Stimulated activated naive CD8-positive, alpha-beta T cell treated with anti-CD3 and anti-CD28 coated beads, Interleukin-15, Interleukin-2, amounts not matched to agents 100 ng/mL and 50 ng/mL, for 24 hours (primary cell): Measurements from ENCODE around the gene KRT27.

ENCODE experiments used
- H3K27ac Mint-ChIP-seq: one replicate; pipeline ENCODE4 v1.8.0; 2021; ENCODE audit warnings: mild to moderate bottlenecking, mixed read lengths
- H3K27me3 Mint-ChIP-seq: one replicate; pipeline ENCODE4 v1.8.0; 2021; ENCODE audit warnings: mixed read lengths
- H3K36me3 Mint-ChIP-seq: one replicate; pipeline ENCODE4 v1.8.0; 2021; ENCODE audit warnings: low read depth, mixed read lengths
- H3K4me1 Mint-ChIP-seq: one replicate; pipeline ENCODE4 v1.8.0; 2021; ENCODE audit warnings: low read depth, mixed read lengths
- H3K4me3 Mint-ChIP-seq: one replicate; pipeline ENCODE4 v1.8.0; 2021; ENCODE audit warnings: mild to moderate bottlenecking, mixed read lengths
- H3K9me3 Mint-ChIP-seq: one replicate; pipeline ENCODE4 v1.8.0; 2021; ENCODE audit warnings: mixed read lengths

Gene KRT27

DNA sequence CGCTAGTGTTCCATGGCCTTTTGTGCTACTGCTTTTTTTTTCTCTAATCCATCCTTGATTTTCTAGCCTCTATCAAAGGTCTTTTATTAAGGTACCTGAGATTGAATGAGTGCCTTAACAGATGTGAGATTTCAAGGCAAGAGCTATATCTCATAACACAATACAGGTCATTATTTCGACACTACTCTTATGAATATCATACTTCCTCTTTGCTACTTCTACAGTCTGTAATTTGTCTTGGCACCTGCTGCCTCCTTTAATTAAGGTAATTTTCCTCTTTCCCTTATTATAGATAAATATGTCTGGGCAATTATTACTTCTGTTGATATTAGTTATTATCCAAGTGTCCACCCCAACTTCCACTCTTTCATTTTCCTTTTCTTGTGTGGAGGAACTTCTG, 12.1 kb upstream of the KRT27 start:
- H3K27me3 Mint-ChIP-seq = peaks cover 35% of the 10 kb centered on the region
- no peaks in the 10 kb centered on the region for H3K4me1 Mint-ChIP-seq
- no peaks in the 10 kb centered on the region for H3K36me3 Mint-ChIP-seq
- no peak overlapping the region for H3K4me3 Mint-ChIP-seq
- no peaks in the 10 kb centered on the region for H3K9me3 Mint-ChIP-seq
- no peak overlapping the region for H3K27ac Mint-ChIP-seq

DNA sequence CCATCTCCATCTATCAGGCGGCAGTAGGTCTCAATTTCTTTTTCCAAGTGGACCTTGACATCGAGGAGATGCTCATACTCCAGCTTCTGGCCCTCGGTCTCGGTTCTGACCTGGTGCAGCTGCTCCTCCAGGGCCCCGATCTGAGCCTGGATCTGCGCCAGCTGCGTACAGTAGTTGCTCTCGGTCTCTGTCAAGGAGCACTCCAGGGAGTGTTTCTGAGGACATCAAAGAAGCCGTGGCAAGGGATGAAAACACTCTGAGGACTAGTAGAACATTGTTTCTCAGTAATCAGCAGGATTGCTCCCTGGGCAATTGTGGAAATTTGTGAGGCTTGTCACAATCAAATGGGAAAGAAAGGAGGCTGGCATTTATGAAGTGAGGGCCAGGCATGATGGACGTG, 11.5 kb upstream of the KRT27 start:
- Mint-ChIP-seq H3K9me3 (no peaks in the 10 kb centered on the region), H3K36me3 (no peaks in the 10 kb centered on the region), H3K4me1 (no peaks in the 10 kb centered on the region), H3K27ac (no peak overlapping the region), H3K27me3 (peaks cover 31% of the 10 kb centered on the region), H3K4me3 (no peak overlapping the region)

DNA sequence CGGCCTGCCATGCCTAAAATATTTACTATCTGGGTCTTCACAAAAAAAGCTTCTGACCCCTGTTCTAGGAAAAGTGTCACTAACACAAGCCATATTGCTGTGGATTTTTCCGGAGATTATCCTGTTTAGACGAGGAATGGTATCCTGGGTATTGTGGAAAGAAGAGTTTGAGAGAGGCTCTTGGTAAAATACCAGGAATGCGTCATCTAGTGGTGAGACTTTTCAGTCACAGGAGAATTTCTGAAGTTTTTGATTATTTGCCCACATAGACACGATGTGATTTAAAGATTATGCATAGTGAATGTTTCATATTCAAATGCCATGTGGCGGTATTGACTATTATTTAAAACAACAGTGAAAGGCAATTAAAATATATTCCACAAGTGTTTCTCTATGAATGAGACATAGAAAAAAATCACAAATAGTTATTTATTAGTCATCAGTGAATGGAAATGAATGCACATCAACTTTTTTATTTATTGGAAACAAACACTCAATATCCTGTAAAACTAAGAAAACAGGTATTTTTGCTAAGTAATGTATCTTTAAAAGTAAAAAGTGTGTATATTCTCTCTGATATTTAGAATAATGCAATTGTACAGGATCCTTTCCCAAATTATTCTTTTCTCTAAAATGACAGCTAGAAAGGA, 9.6 kb upstream of the KRT27 start:
- Mint-ChIP-seq H3K4me3 (no peak overlapping the region), H3K27ac (no peak overlapping the region), H3K4me1 (no peaks in the 10 kb centered on the region), H3K27me3 (peaks cover 25% of the 10 kb centered on the region), H3K36me3 (no peaks in the 10 kb centered on the region), H3K9me3 (no peaks in the 10 kb centered on the region)

GRCh38 chr17:40791111-40791510, 8.8 kb upstream of the KRT27 start:
- peaks cover 19% of the 10 kb centered on the region for H3K27me3 Mint-ChIP-seq
- no peaks in the 10 kb centered on the region for H3K9me3 Mint-ChIP-seq
- H3K36me3 Mint-ChIP-seq = no peaks in the 10 kb centered on the region
- no peak overlapping the region for H3K27ac Mint-ChIP-seq
- no peak overlapping the region for H3K4me3 Mint-ChIP-seq
- H3K4me1 Mint-ChIP-seq = no peaks in the 10 kb centered on the region

- Mint-ChIP-seq H3K36me3 (no peaks in the 10 kb centered on the region), H3K27me3 (peaks cover 78% of the 10 kb centered on the region), H3K4me1 (no peaks in the 10 kb centered on the region), H3K27ac (no peak overlapping the region), H3K4me3 (peak overlapping the region; percentile 31), H3K9me3 (no peaks in the 10 kb centered on the region)
Observed at GRCh38 chr17:40779181-40779909, 3.0 kb downstream of the KRT27 start.

- no peaks in the 10 kb centered on the region for H3K4me1 Mint-ChIP-seq
- H3K4me3 Mint-ChIP-seq = no peak overlapping the region
- no peak overlapping the region for H3K27ac Mint-ChIP-seq
- H3K27me3 Mint-ChIP-seq = peaks cover 78% of the 10 kb centered on the region
- no peaks in the 10 kb centered on the region for H3K36me3 Mint-ChIP-seq
- H3K9me3 Mint-ChIP-seq = no peaks in the 10 kb centered on the region
Observed at GRCh38 chr17:40778461-40778860, 3.9 kb downstream of the KRT27 start.

GRCh38 chr17:40777971-40778370, 4.4 kb downstream of the KRT27 start:
- Mint-ChIP-seq H3K27me3 (peaks cover 73% of the 10 kb centered on the region), H3K4me1 (no peaks in the 10 kb centered on the region), H3K36me3 (no peaks in the 10 kb centered on the region), H3K4me3 (no peak overlapping the region), H3K9me3 (no peaks in the 10 kb centered on the region), H3K27ac (no peak overlapping the region)

- Mint-ChIP-seq H3K4me3 (no peak overlapping the region), H3K9me3 (no peaks in the 10 kb centered on the region), H3K27me3 (peaks cover 70% of the 10 kb centered on the region), H3K36me3 (no peaks in the 10 kb centered on the region), H3K27ac (no peak overlapping the region), H3K4me1 (no peaks in the 10 kb centered on the region)
Observed at GRCh38 chr17:40777459-40777858, 4.9 kb downstream of the KRT27 start.

DNA sequence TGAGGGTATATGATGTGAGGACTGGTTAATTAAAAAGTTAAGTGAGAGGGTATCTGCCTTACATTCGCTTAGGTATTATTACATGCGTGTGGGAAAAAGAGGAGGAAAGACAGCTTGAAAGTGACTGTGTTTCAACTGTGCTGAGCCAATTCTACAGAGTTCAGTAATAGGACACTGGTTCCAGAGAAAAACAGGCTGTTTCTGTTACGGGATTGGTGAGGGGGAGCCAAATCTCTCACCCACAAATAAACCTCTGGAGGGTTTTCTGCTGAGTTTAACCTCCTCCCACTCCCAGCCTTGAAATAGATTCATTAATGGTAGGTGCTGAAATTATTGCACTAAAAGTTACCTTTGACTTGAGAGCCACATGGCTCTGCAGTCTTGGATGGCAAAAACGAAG, 6.4 kb downstream of the KRT27 start:
- Mint-ChIP-seq H3K9me3 (no peaks in the 10 kb centered on the region), H3K4me3 (no peak overlapping the region), H3K4me1 (no peaks in the 10 kb centered on the region), H3K27me3 (peaks cover 70% of the 10 kb centered on the region), H3K36me3 (no peaks in the 10 kb centered on the region), H3K27ac (no peak overlapping the region)

- peaks cover 35% of the 10 kb centered on the region for H3K27me3 Mint-ChIP-seq
- no peak within 1 kb of the TSS for H3K4me3 Mint-ChIP-seq
- no peaks in the 10 kb centered on the region for H3K4me1 Mint-ChIP-seq
Observed at GRCh38 chr17:40772101-40772500, 10.2 kb downstream of the KRT27 start, which contains the start of gene KRT26. TSS of gene KRT26 (minus strand) at chr17:40772201. CDS start at chr17:40772113, 88 bp downstream.

GRCh38 chr17:40765657-40766056, 16.7 kb downstream of the KRT27 start:
- Mint-ChIP-seq H3K27ac (no peak overlapping the region), H3K4me3 (no peak overlapping the region), H3K4me1 (no peaks in the 10 kb centered on the region), H3K36me3 (no peaks in the 10 kb centered on the region), H3K9me3 (peaks cover 19% of the 10 kb centered on the region), H3K27me3 (peaks cover 20% of the 10 kb centered on the region)

More at GRCh38 chr17:40772101-40772500, 10.2 kb downstream of the KRT27 start, which contains the start of gene KRT26:
- Mint-ChIP-seq H3K9me3 (no peaks in the 10 kb centered on the region), H3K27ac (no peak within 1 kb of the TSS), H3K36me3 (no peaks in the 10 kb centered on the region)

DNA sequence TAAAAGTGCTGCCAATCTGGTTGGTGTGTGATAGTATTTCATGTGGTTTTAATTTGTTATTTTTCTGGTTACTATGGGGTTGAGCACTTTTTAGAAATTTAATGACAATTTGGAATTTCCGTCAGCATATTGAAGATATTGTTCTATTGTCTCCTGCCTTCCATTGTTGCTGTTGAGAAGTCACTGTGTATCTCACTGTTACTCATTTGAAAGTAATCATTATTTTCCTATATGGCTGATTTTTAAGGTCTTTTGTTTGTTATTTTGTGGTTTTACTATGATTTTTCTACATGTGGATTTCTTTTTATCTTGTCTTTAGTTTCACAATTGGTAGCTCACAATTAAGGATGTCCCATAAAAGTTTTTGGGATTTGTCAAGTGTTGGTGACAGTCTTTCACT, 18.6 kb downstream of the KRT27 start:
- Mint-ChIP-seq H3K4me1 (no peaks in the 10 kb centered on the region), H3K27me3 (peaks cover 29% of the 10 kb centered on the region), H3K27ac (no peak overlapping the region), H3K4me3 (no peak overlapping the region), H3K9me3 (peaks cover 35% of the 10 kb centered on the region), H3K36me3 (no peaks in the 10 kb centered on the region)

DNA sequence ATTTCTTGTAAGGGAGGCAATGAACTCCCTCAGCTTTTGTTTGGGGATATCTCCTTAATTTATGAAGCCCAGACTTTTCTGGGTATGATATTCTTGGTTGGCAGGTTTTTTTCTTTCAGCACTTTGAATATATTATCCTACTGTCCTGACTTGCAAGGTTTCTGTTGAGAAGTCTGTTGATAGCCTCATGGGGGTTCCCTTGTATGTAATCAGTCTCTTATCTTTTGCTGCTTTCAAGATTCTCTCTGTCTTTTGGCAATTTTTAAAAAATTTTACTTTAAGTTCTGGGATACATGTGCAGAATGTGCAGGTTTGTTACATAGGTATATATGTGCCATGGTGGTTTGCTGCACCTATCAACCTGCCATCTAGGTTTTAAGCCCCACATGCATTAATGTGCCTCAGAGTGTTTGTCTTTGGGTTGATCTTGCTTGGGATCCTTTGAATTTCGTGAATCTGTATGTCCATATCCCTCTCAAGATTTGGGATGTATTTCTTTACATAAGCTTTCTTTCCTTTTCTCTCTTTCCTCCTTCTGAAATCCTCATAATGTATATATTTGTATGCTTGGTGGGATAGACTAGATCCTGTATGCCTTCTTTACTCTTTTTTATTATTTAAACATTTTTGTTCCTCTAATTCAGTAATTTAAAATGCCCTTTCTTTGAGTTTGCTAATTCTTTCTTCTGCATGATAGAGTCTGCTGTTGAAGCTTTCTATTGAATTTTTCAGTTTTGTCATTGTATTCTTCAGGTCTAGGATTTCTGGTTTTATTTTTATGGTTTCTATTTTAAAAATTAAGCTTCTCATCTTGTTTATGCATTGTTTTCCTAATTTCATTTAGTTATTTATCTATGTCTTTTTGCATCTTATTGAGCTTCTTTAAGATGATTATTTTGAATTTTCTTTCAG, 22.0 kb downstream of the KRT27 start:
- Mint-ChIP-seq H3K9me3 (peaks cover 45% of the 10 kb centered on the region), H3K27ac (no peak overlapping the region), H3K4me1 (no peaks in the 10 kb centered on the region), H3K27me3 (peaks cover 45% of the 10 kb centered on the region), H3K36me3 (no peaks in the 10 kb centered on the region), H3K4me3 (no peak overlapping the region)

GRCh38 chr17:40755231-40755630, 27.1 kb downstream of the KRT27 start, which contains the start of gene KRT25:
TSS of gene KRT25 (minus strand) at chr17:40755331. CDS start at chr17:40755271, 60 bp downstream.
- Mint-ChIP-seq H3K9me3 (peaks cover 22% of the 10 kb centered on the region), H3K36me3 (no peaks in the 10 kb centered on the region), H3K4me1 (no peaks in the 10 kb centered on the region), H3K27ac (no peak within 1 kb of the TSS), H3K4me3 (no peak within 1 kb of the TSS), H3K27me3 (peaks cover 56% of the 10 kb centered on the region)

DNA sequence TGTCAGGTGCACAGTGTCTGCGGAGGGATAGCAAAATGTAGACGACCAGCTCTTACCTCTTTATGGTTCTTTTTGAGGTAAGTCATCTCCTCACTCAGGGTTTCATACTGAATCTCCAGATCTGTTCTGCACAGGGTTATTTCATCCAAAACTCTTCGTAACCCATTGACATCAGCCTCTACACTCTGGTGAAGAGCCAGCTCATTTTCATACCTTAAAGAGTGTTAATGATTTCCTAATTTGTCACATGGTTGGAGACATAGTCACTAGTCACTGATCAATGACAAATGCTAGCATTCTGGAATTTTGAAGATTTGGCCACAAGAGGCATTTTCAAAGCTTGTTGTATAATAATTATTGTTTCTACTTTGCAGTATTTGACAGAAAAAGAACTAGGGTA, 28.5 kb downstream of the KRT27 start:
- H3K4me3 Mint-ChIP-seq = no peak overlapping the region
- peaks cover 10% of the 10 kb centered on the region for H3K9me3 Mint-ChIP-seq
- H3K4me1 Mint-ChIP-seq = no peaks in the 10 kb centered on the region
- no peaks in the 10 kb centered on the region for H3K36me3 Mint-ChIP-seq
- peaks cover 59% of the 10 kb centered on the region for H3K27me3 Mint-ChIP-seq
- H3K27ac Mint-ChIP-seq = no peak overlapping the region
